Spleen (tissue), 11 donors: ENCODE results near the gene BMPER. TPM values are rescaled to one million over a fixed set of nuclear protein-coding genes. Genes with fewer than 3 reads are reported as not detected.

Experiments used
- DNase-seq: peaks from one replicate; pipeline ENCODE4 v3.0.0-alpha.2; 2020
- H3K27ac ChIP-seq, 8 donors: fragments of 200-600 bp; sonication (generic) in 7 of 8; 1 replicate in 4 of 8; 2 replicates in 4 of 8; pipeline versions ENCODE4 v1.5.0 to v1.8.0; 2016 to 2021; ENCODE audit warnings: inconsistent platforms in 4 of 8, mild to moderate bottlenecking in 4 of 8, moderate library complexity in 1 of 8
- H3K27me3 ChIP-seq, 7 donors: fragments of 200-600 bp; sonication (generic) in 6 of 7; replicated peaks in 1 of 7; 1 replicate in 4 of 7; 2 replicates in 3 of 7; pipeline versions ENCODE4 v1.5.0 to v1.8.0; 2016 to 2021; ENCODE audit warnings: inconsistent platforms in 3 of 7, mild to moderate bottlenecking in 1 of 7
- H3K36me3 ChIP-seq, 6 donors: fragments of 200-600 bp; sonication (generic) in 5 of 6; 1 replicate in 4 of 6; 2 replicates in 2 of 6; pipeline versions ENCODE4 v1.5.0 to v1.8.0; 2016 to 2021; ENCODE audit warnings: inconsistent platforms in 2 of 6
- H3K4me1 ChIP-seq, 6 donors: fragments of 200-600 bp; sonication (generic) in 5 of 6; 1 replicate in 3 of 6; 2 replicates in 3 of 6; pipeline versions ENCODE4 v1.5.0 to v1.8.0; 2016 to 2021; ENCODE audit warnings: inconsistent platforms in 3 of 6
- H3K4me3 ChIP-seq, 8 donors: fragments of 200-600 bp; sonication (generic) in 7 of 8; 1 replicate in 4 of 8; 2 replicates in 4 of 8; pipeline versions ENCODE4 v1.5.0 to v1.8.0; 2016 to 2021; ENCODE audit warnings: inconsistent platforms in 4 of 8, mild to moderate bottlenecking in 4 of 8, moderate library complexity in 2 of 8
- H3K9me3 ChIP-seq, 8 donors: fragments of 200-600 bp; sonication (generic) in 7 of 8; 1 replicate in 4 of 8; 2 replicates in 4 of 8; pipeline versions ENCODE4 v1.5.0 to v1.8.0; 2016 to 2021; ENCODE audit warnings: inconsistent platforms in 4 of 8
- CTCF ChIP-seq, 11 experiments: fragments of 200-600 bp in 7 of 11; fragments of 450-650 bp in 4 of 11; sonication (generic) in 4 of 11; IDR thresholded peaks in 8 of 11; conservative IDR thresholded peaks in 3 of 11; 1 replicate in 7 of 11; 2 replicates in 4 of 11; pipeline versions ENCODE4 v1.4.0 to v1.8.0; 2016 to 2021; ENCODE audit warnings: antibody characterized with exemption in 11 of 11, inconsistent platforms in 4 of 11, mild to moderate bottlenecking in 1 of 11
- POLR2A ChIP-seq, 3 donors: fragments of 450-650 bp; IDR thresholded peaks; one replicate each; pipeline ENCODE4 v1.5.1; 2017; ENCODE audit warnings: antibody characterized with exemption in 3 of 3, mild to moderate bottlenecking in 1 of 3
- POLR2AphosphoS5 ChIP-seq, 3 donors: sonication (generic); formaldehyde crosslinking; IDR thresholded peaks; one replicate each; pipeline ENCODE4 v1.5.1; 2017; ENCODE audit warnings: antibody characterized with exemption in 3 of 3
- WGBS, 5 donors: extraction: QIAGEN DNeasy Blood & Tissue Kit in 3 of 5; methylation state at CpG; one replicate each; pipeline versions ENCODE4 v1.1.5 to v1.1.7; 2013 to 2018; 5-methylcytosine and 5-hydroxymethylcytosine counted together
- intact Hi-C: fragments of 100-400 bp; cut with DNase I; formaldehyde crosslinking; loops from one replicate; pipeline ENCODE4 v1.15.0; 2023; ENCODE audit warnings: low total_unique reads
- polyA plus RNA-seq, 3 donors: library from polyadenylated mRNA; stranded (reverse); fragments of 200-250 nt; gene quantifications; one replicate each; pipeline ENCODE4 v1.2.1, GENCODE V29; 2013
- total RNA-seq, 7 donors: library from RNA; depleted of rRNA in 3 of 7; stranded (reverse); fragments of >200 nt in 3 of 7; fragmentation: NEBNext Ultra II Directional in 4 of 7; extraction: Animal tissue kit (Norgen Biotek cat#: 25700) in 4 of 7; gene quantifications; one replicate each; pipeline versions ENCODE4 v1.1.0 to v1.2.1, GENCODE V29; 2016 to 2021
- donor health status: healthy with polysubstance abuse.
- donor health status: DM: no; HTN: no; CAD: no; lungs with moderate emphysema.
- donor health status: DM: no; HTN: no; CAD: no.
- donor health status: Bipolar disorder and iron deficiency.
- donor health status: healthy.
- donor health status: DM: no; HTN: no; CAD: no.
- donor health status: DM: yes; HTN: yes; CAD: no.

The BMPER gene
- total and polyA plus RNA-seq, 10 donors, result 0.14 to 4.4 (median 2.1) TPM

GRCh38 chr7:33907625-33908024 is 2.3 kb downstream of the BMPER start:
- no peak overlapping the region for H3K27ac ChIP-seq
- intact Hi-C loops, result no loop called here
- no peak overlapping the region for H3K4me3 ChIP-seq
- H3K9me3 ChIP-seq, result no peaks in the 10 kb centered on the region
- peaks cover 0 to 33% (median 21%) of the 10 kb centered on the region in 6 donors for H3K4me1 ChIP-seq
- no peak for DNase-seq
- 90 to 95% (median 92%) methylated on average over 5 of the region's 5 CpGs for WGBS, 5 donors
- H3K27me3 ChIP-seq, result peaks cover 0 to 56% (median 30%) of the 10 kb centered on the region in 7 donors
- no peak for TF ChIP-seq POLR2AphosphoS5 (IDR thresholded peaks at IDR 0.05)
- TF ChIP-seq POLR2A (IDR thresholded peaks at IDR 0.05), result no peak
- no peak for TF ChIP-seq CTCF (IDR thresholded peaks at IDR 0.05 in 8 of 11, conservative IDR thresholded peaks at IDR 0.05 in 3 of 11)
- no peaks in the 10 kb centered on the region for H3K36me3 ChIP-seq

- no peaks in the 10 kb centered on the region for H3K36me3 ChIP-seq
- DNase-seq, result no peak
- no peak overlapping the region for H3K4me3 ChIP-seq
- H3K27ac ChIP-seq, result no peak overlapping the region
- no peaks in the 10 kb centered on the region for H3K9me3 ChIP-seq
- H3K4me1 ChIP-seq, result peaks cover 0 to 18% (median 15%) of the 10 kb centered on the region in 6 donors
- TF ChIP-seq POLR2A (IDR thresholded peaks at IDR 0.05), result no peak
- TF ChIP-seq CTCF (IDR thresholded peaks at IDR 0.05 in 8 of 11, conservative IDR thresholded peaks at IDR 0.05 in 3 of 11), result no peak
- no peak for TF ChIP-seq POLR2AphosphoS5 (IDR thresholded peaks at IDR 0.05)
- intact Hi-C loops, result no loop called here
- 77 to 88% (median 81%) methylated on average over 5 of the region's 5 CpGs for WGBS, 5 donors
- H3K27me3 ChIP-seq, result peaks cover 0 to 39% (median 20%) of the 10 kb centered on the region in 7 donors
Measured at GRCh38 chr7:33909318-33909717, 4.0 kb downstream of the BMPER start.

DNA sequence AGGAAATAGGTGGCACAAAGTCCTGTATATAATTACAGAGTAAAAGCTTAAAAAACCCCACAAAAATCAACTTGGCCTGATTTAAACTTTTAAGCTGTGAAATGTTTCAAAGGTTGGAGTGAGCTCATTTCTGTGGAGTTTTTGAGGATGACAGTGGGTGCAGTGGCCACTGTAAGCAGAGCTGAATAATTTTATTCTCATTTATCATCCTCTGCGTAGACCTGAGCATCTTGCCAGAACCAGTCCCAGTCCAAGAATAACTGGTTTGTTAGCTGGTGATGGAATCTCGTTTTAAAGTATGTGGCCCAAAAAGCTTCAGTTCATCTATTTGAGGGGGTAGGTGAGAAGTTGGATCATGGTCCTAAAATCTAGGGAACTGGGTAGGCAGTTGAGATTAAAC is 4.4 kb downstream of the BMPER start:
- Histone ChIP-seq H3K36me3 (no peaks in the 10 kb centered on the region), H3K4me3 (no peak overlapping the region), H3K27ac (no peak overlapping the region), H3K9me3 (no peaks in the 10 kb centered on the region), H3K4me1 (peaks cover 0 to 13% (median 10%) of the 10 kb centered on the region in 6 donors), H3K27me3 (peaks cover 0 to 34% (median 18%) of the 10 kb centered on the region in 7 donors)
- intact Hi-C loops, result no loop called here
- DNase-seq, result no peak
- TF ChIP-seq CTCF (IDR thresholded peaks at IDR 0.05 in 8 of 11, conservative IDR thresholded peaks at IDR 0.05 in 3 of 11), result no peak
- TF ChIP-seq POLR2A (IDR thresholded peaks at IDR 0.05), result no peak
- TF ChIP-seq POLR2AphosphoS5 (IDR thresholded peaks at IDR 0.05), result no peak
- WGBS, 5 donors, result 84 to 89% (median 85%) methylated on average over 2 of the region's 2 CpGs

- DNase-seq, result no peak
- H3K4me1 ChIP-seq, result peaks cover 0 to 3% (median under 1%) of the 10 kb centered on the region in 6 donors
- no peak overlapping the region for H3K4me3 ChIP-seq
- intact Hi-C loops, result no loop called here
- H3K36me3 ChIP-seq, result no peaks in the 10 kb centered on the region
- no peak overlapping the region for H3K27ac ChIP-seq
- peaks cover 0 to 24% (median 10%) of the 10 kb centered on the region in 7 donors for H3K27me3 ChIP-seq
- 83 to 91% (median 86%) methylated on average over 2 of the region's 2 CpGs for WGBS, 5 donors
- H3K9me3 ChIP-seq, result no peaks in the 10 kb centered on the region
- TF ChIP-seq POLR2AphosphoS5 (IDR thresholded peaks at IDR 0.05), result no peak
- no peak for TF ChIP-seq CTCF (IDR thresholded peaks at IDR 0.05 in 8 of 11, conservative IDR thresholded peaks at IDR 0.05 in 3 of 11)
- TF ChIP-seq POLR2A (IDR thresholded peaks at IDR 0.05), result no peak
Measured at GRCh38 chr7:33910756-33911155, 5.4 kb downstream of the BMPER start.
